GM12874 (cell line): ENCODE results near the gene CUX1.

ENCODE experiments used
- CTCF ChIP-seq: IDR thresholded peaks from 2 replicates; pipeline ENCODE4 v1.5.1; 2011; ENCODE audit warnings: low read depth, mild to moderate bottlenecking, control low read depth, low read length, moderate library complexity; ENCODE audit not compliant: insufficient read depth

The CUX1 gene

GRCh38 chr7:101970801-101971200 is 153.4 kb downstream of the CUX1 start:
- TF ChIP-seq CTCF: no peak

GRCh38 chr7:101971457-101971856 is 154.0 kb downstream of the CUX1 start:
- no peak for TF ChIP-seq CTCF

- TF ChIP-seq CTCF: no peak
Measured at GRCh38 chr7:101972627-101973026, 155.2 kb downstream of the CUX1 start.

- no peak for TF ChIP-seq CTCF
Measured at GRCh38 chr7:101973130-101973529, 155.7 kb downstream of the CUX1 start.

- TF ChIP-seq CTCF: no peak
Measured at GRCh38 chr7:101974393-101974792, 157.0 kb downstream of the CUX1 start.

GRCh38 chr7:101975046-101975445 is 157.6 kb downstream of the CUX1 start:
- TF ChIP-seq CTCF: no peak

- no peak for TF ChIP-seq CTCF
Measured at GRCh38 chr7:101976411-101976810, 159.0 kb downstream of the CUX1 start.

- no peak for TF ChIP-seq CTCF
Measured at GRCh38 chr7:101977249-101977648, 159.8 kb downstream of the CUX1 start.
